Adrenal gland (tissue), 12 donors: ENCODE data around the gene CCDC124. TPM values are rescaled to one million over a fixed set of nuclear protein-coding genes. Genes with fewer than 3 reads are reported as not detected.

Experiments used
- DNase-seq, 7 donors: peaks; one replicate each; pipeline ENCODE4 v3.0.0-alpha.2; 2019 to 2020
- H3K27ac ChIP-seq, 5 donors: fragments of 200-600 bp; sonication (generic) in 4 of 5; 1 replicate in 3 of 5; 2 replicates in 2 of 5; pipeline versions ENCODE4 v1.5.1 to v1.8.0; 2016 to 2020; ENCODE audit warnings: mild to moderate bottlenecking in 1 of 5
- H3K27me3 ChIP-seq: fragments of 200-600 bp; 2 replicates; pipeline ENCODE4 v1.8.0; 2021
- H3K36me3 ChIP-seq, 2 donors: fragments of 200-600 bp; replicated peaks in 1 of 2; 1 replicate in 1 of 2; 2 replicates in 1 of 2; pipeline versions ENCODE4 v1.5.1 to v1.8.0; 2018 to 2022
- H3K4me1 ChIP-seq, 2 donors: fragments of 200-600 bp; replicated peaks in 1 of 2; 1 replicate in 1 of 2; 2 replicates in 1 of 2; pipeline versions ENCODE4 v1.5.1 to v1.8.0; 2018 to 2021
- H3K4me3 ChIP-seq, 4 donors: fragments of 200-600 bp; sonication (generic) in 3 of 4; one replicate each; pipeline ENCODE4 v1.5.1; 2016 to 2018
- H3K9me3 ChIP-seq, 3 donors: fragments of 200-600 bp; sonication (generic) in 1 of 3; replicated peaks in 1 of 3; 1 replicate in 2 of 3; 2 replicates in 1 of 3; pipeline versions ENCODE4 v1.5.1 to v1.8.0; 2016 to 2021
- CTCF ChIP-seq, 6 experiments: fragments of 450-650 bp in 4 of 6; fragments of 200-600 bp in 2 of 6; sonication (generic) in 1 of 6; IDR thresholded peaks; 1 replicate in 5 of 6; 2 replicates in 1 of 6; pipeline versions ENCODE4 v1.5.1 to v1.8.0; 2016 to 2021; ENCODE audit warnings: antibody characterized with exemption in 6 of 6, mild to moderate bottlenecking in 2 of 6, moderate library complexity in 1 of 6
- POLR2A ChIP-seq, 2 donors: fragments of 450-650 bp; IDR thresholded peaks; one replicate each; pipeline ENCODE4 v1.6.1; 2017; ENCODE audit warnings: antibody characterized with exemption in 2 of 2, mild to moderate bottlenecking in 2 of 2, moderate library complexity in 1 of 2
- WGBS, 4 donors: extraction: QIAGEN DNeasy Blood & Tissue Kit in 2 of 4; methylation state at CpG; one replicate each; pipeline versions ENCODE4 v1.1.5 to v1.1.7; 2013 to 2017; 5-methylcytosine and 5-hydroxymethylcytosine counted together
- intact Hi-C, 2 donors: fragments of 100-400 bp; cut with DNase I; formaldehyde crosslinking; loops; one replicate each; pipeline versions ENCODE4 v1.14.1 to v1.15.0; 2022 to 2023
- polyA plus RNA-seq, 3 donors: library from polyadenylated mRNA; stranded (reverse); fragments of 200-250 nt in 2 of 3; fragments of 350-450 nt in 1 of 3; fragmentation: Illumina TruSeq in 1 of 3; extraction: RNeasy Lipid Tissue Mini Kit (QIAGEN cat#74804) in 1 of 3; gene quantifications; one replicate each; pipeline ENCODE4 v1.2.3, GENCODE V29; 2013 to 2014
- total RNA-seq, 9 donors: library from RNA; depleted of rRNA in 4 of 9; stranded (reverse); fragments of >200 nt in 4 of 9; fragments of 120-200 nt in 1 of 9; fragmentation: NEBNext Ultra II Directional in 1 of 9; extraction: Animal tissue kit (Norgen Biotek cat#: 25700) in 1 of 9; gene quantifications; one replicate each; pipeline versions ENCODE4 v1.1.0 to v1.2.4, GENCODE V29; 2013 to 2023
- donor health status: healthy with polysubstance abuse.
- donor health status: Bipolar disorder and iron deficiency.
- donor health status: DM: yes; HTN: yes; CAD: no.
- donor health status: DM: no; HTN: no; CAD: no.
- donor health status: DM: no; HTN: no; CAD: no.
- donor health status: DM: yes; HTN: yes; CAD: no.

Gene CCDC124
- total and polyA plus RNA-seq, 12 donors = 11.3 to 143 (median 65.9) TPM

- Histone ChIP-seq H3K4me1 (peaks cover 7 to 17% of the 10 kb centered on the region in 2 donors), H3K4me3 (peak overlapping the region in 1 of 4 donors; percentile 84), H3K9me3 (no peaks in the 10 kb centered on the region), H3K27ac (no peak overlapping the region), H3K27me3 (no peaks in the 10 kb centered on the region), H3K36me3 (no peaks in the 10 kb centered on the region)
- intact Hi-C loops = loop anchor here (2.0 to 5.0 kb wide), 2 partner anchors 69 to 73 kb away; partner anchors contain the start of gene RPL18A (in 1 of the 2)
- 25 to 33% (median 32%) methylated on average over 14 of the region's 14 CpGs for WGBS, 4 donors
- DNase-seq = no peak
- TF ChIP-seq POLR2A (IDR thresholded peaks at IDR 0.05) = no peak
- no peak for TF ChIP-seq CTCF (IDR thresholded peaks at IDR 0.05)
Measured at GRCh38 chr19:17931532-17932191, 1.2 kb upstream of the CCDC124 start.

GRCh38 chr19:17933414-17934129 lies 757 bp downstream of the CCDC124 start:
- H3K27me3 ChIP-seq = no peaks in the 10 kb centered on the region
- no peak overlapping the region for H3K27ac ChIP-seq
- 19 to 26% (median 25%) methylated on average over 19 of the region's 19 CpGs for WGBS, 4 donors
- intact Hi-C loops = loop anchor here (2.0 to 5.0 kb wide), 2 partner anchors 71 to 75 kb away; partner anchors contain the start of gene RPL18A (in 1 of the 2)
- no peak for DNase-seq
- H3K4me1 ChIP-seq = peaks cover 7 to 17% of the 10 kb centered on the region in 2 donors
- peaks cover 0 to 1% of the 10 kb centered on the region in 2 donors for H3K36me3 ChIP-seq
- no peak for TF ChIP-seq POLR2A (IDR thresholded peaks at IDR 0.05)
- H3K9me3 ChIP-seq = no peaks in the 10 kb centered on the region
- H3K4me3 ChIP-seq = peak overlapping the region; percentile 62 to 84 (median 81)

- H3K4me1 ChIP-seq = peaks cover 7 to 17% of the 10 kb centered on the region in 2 donors
- 86 to 93% (median 91%) methylated on average over 20 to 21 of the region's 21 CpGs for WGBS, 4 donors
- no peaks in the 10 kb centered on the region for H3K27me3 ChIP-seq
- H3K36me3 ChIP-seq = peaks cover 0 to 7% of the 10 kb centered on the region in 2 donors
- DNase-seq = no peak
- no peak overlapping the region for H3K27ac ChIP-seq
- H3K9me3 ChIP-seq = no peaks in the 10 kb centered on the region
- no peak for TF ChIP-seq POLR2A (IDR thresholded peaks at IDR 0.05)
- no peak for TF ChIP-seq CTCF (IDR thresholded peaks at IDR 0.05)
- no peak overlapping the region for H3K4me3 ChIP-seq
- intact Hi-C loops = loop anchor here in 1 of 2 donors (2.0 kb wide), 1 partner anchor 60 kb away; no protein-coding TSS in a partner anchor
Measured at GRCh38 chr19:17936379-17936778, 3.6 kb downstream of the CCDC124 start.

GRCh38 chr19:17937371-17937900 lies 4.6 kb downstream of the CCDC124 start:
- Histone ChIP-seq H3K36me3 (peaks cover 0 to 7% of the 10 kb centered on the region in 2 donors), H3K4me3 (no peak overlapping the region), H3K9me3 (no peaks in the 10 kb centered on the region), H3K27ac (no peak overlapping the region), H3K4me1 (peaks cover 7 to 11% of the 10 kb centered on the region in 2 donors), H3K27me3 (no peaks in the 10 kb centered on the region)
- DNase-seq = no peak
- WGBS, 4 donors = 87 to 94% (median 89%) methylated on average over 9 of the region's 9 CpGs
- TF ChIP-seq CTCF (IDR thresholded peaks at IDR 0.05) (no peak), POLR2A (IDR thresholded peaks at IDR 0.05) (no peak)
- intact Hi-C loops = loop anchor here in 1 of 2 donors (2.0 kb wide), 1 partner anchor 59 kb away; no protein-coding TSS in a partner anchor
